ENCODE data around the gene IL20RB.

GRCh38 chr3:137020888-137021287 lies 63.1 kb downstream of the IL20RB start:
- TF ChIP-seq CTCF (optimal IDR thresholded peaks at IDR 0.05 in 1 of 3, IDR thresholded peaks at IDR 0.05 in 1 of 3, conservative IDR thresholded peaks at IDR 0.05 in 1 of 3; ENCODE audit: extremely low read depth in 1 of 3, insufficient read depth in 2 of 3, low read length in 3 of 3) (no peak), EZH2 (IDR thresholded peaks at IDR 0.05; ENCODE audit: low read length) (no peak)

Measured in keratinocyte (primary cell).